ENCODE results near the gene HNRNPL. TPM values are rescaled to one million over a fixed set of nuclear protein-coding genes. Genes with fewer than 3 reads are reported as not detected.

Gene HNRNPL
- total and polyA plus RNA-seq, 9 of the 15 experiments (the other 6 are each of a cell fraction or from before 2014, with no cell fraction given): 39.5 to 610 (median 299) TPM

DNA sequence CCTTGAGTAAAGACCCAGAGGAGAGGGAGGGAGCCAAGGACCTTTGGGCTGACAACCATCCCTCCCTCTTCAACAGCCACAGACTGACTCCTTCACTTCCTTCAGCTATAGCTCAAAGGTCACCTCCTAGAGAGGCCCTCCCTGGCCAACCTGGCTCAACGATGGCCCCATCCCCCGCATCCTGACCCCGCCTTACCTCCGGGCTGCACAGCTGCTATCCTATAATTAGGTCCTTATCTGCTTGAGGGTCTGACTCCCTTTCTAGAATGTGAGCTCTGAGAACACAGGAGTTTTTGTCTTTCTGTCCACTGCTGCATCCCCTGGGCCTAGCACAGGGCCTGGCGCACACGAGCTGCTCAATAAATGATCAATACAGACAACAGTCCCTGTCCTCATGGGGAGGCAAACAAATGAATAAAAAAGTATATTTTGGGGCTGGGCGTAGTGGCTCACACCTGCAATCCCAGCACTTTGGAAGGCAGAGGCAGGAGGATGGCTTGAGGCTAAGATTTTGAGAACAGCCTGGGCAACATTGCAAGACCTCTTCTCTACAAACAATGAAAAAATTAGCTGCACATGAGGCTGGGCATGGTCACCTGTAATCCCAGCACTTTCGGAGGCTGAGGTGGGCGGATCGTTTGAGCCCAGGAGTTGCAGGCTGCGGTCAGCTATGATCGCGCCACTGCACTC, 30.4 kb downstream of the HNRNPL start (continued):
- TF ChIP-seq NELFE (IDR thresholded peaks at IDR 0.05; ENCODE audit: insufficient read depth, insufficient read length) (no peak), CREB1 (IDR thresholded peaks at IDR 0.05) (no peak), CREB1 (CRISPR knock-in tag; IDR thresholded peaks at IDR 0.05) (no peak), RCOR1 (IDR thresholded peaks at IDR 0.05; ENCODE audit: borderline replicate concordance in 1 of 2, low read depth in 2 of 2, low read length in 2 of 2) (peak in 1 of 2 experiments; percentile 94; a peak in 3 of 4 replicates), ZBTB1 (CRISPR knock-in tag; IDR thresholded peaks at IDR 0.05; ENCODE audit: borderline replicate concordance, low read depth) (no peak), NCOA1 (IDR thresholded peaks at IDR 0.05; ENCODE audit: low read depth) (peak; percentile 82; the same call in 1 of the 2 replicates), NR4A1 (CRISPR knock-in tag; IDR thresholded peaks at IDR 0.05) (no peak), NR4A1 (tag; IDR thresholded peaks at IDR 0.05) (no peak), ASH1L (IDR thresholded peaks at IDR 0.05; ENCODE audit: borderline replicate concordance, low read depth, partially characterized antibody) (no peak), HMGXB4 (CRISPR knock-in tag; IDR thresholded peaks at IDR 0.05) (no peak), NFE2L1 (tag; IDR thresholded peaks at IDR 0.05; ENCODE audit: borderline replicate concordance, low read depth) (no peak), PHF20 (IDR thresholded peaks at IDR 0.05; ENCODE audit: partially characterized antibody) (no peak), MED1 (CRISPR knock-in tag; IDR thresholded peaks at IDR 0.05; ENCODE audit: borderline replicate concordance) (no peak), RBM34 (IDR thresholded peaks at IDR 0.05; ENCODE audit: borderline replicate concordance, insufficient read depth, low read length) (no peak), CAMTA2 (CRISPR knock-in tag; conservative IDR thresholded peaks at IDR 0.05) (no peak), MAFG (tag; conservative IDR thresholded peaks at IDR 0.05) (no peak), NR1H2 (CRISPR knock-in tag; IDR thresholded peaks at IDR 0.05) (no peak), MNT (conservative IDR thresholded peaks at IDR 0.05) (0 out of 4 replicates have a peak, but pooled peaks of 1 of the 2 experiments have one; percentile 20), MXD1 (CRISPR knock-in tag; IDR thresholded peaks at IDR 0.05; ENCODE audit: borderline replicate concordance, poor library complexity, severe bottlenecking) (no peak), KLF10 (CRISPR knock-in tag; IDR thresholded peaks at IDR 0.05) (no peak), ZNF551 (CRISPR knock-in tag; IDR thresholded peaks at IDR 0.05) (no peak), ZNF3 (CRISPR knock-in tag; IDR thresholded peaks at IDR 0.05) (no peak), ZNF507 (tag; conservative IDR thresholded peaks at IDR 0.05) (no peak)
- TF ChIP-seq, protein P1, sequence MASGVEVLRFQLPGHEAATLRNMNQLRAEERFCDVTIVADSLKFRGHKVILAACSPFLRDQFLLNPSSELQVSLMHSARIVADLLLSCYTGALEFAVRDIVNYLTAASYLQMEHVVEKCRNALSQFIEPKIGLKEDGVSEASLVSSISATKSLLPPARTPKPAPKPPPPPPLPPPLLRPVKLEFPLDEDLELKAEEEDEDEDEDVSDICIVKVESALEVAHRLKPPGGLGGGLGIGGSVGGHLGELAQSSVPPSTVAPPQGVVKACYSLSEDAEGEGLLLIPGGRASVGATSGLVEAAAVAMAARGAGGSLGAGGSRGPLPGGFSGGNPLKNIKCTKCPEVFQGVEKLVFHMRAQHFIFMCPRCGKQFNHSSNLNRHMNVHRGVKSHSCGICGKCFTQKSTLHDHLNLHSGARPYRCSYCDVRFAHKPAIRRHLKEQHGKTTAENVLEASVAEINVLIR (CRISPR knock-in tag; IDR thresholded peaks at IDR 0.05): no peak
